ENCODE results near the gene TEX44. TPM values are rescaled to one million over a fixed set of nuclear protein-coding genes. Genes with fewer than 3 reads are reported as not detected.

TEX44 gene
- total RNA-seq, 4 donors from 2014 or later: not detected

- TF ChIP-seq CTCF (IDR thresholded peaks at IDR 0.05; ENCODE audit: low read depth): no peak
Observed at GRCh38 chr2:231612109-231612455, 19.4 kb downstream of the TEX44 start.

- TF ChIP-seq CTCF (IDR thresholded peaks at IDR 0.05; ENCODE audit: low read depth): no peak
Observed at GRCh38 chr2:231612456-231613330, 20.0 kb downstream of the TEX44 start.

- TF ChIP-seq CTCF (IDR thresholded peaks at IDR 0.05; ENCODE audit: low read depth): no peak
Observed at GRCh38 chr2:231613331-231613662, 20.6 kb downstream of the TEX44 start.

GRCh38 chr2:231613663-231614558 lies 21.2 kb downstream of the TEX44 start:
- no peak for TF ChIP-seq CTCF (IDR thresholded peaks at IDR 0.05; ENCODE audit: low read depth)

- TF ChIP-seq CTCF (IDR thresholded peaks at IDR 0.05; ENCODE audit: low read depth): no peak
Observed at GRCh38 chr2:231614559-231615057, 21.9 kb downstream of the TEX44 start.

- no peak for TF ChIP-seq CTCF (IDR thresholded peaks at IDR 0.05; ENCODE audit: low read depth)
Observed at GRCh38 chr2:231615058-231615671, 22.5 kb downstream of the TEX44 start.

- no peak for TF ChIP-seq CTCF (IDR thresholded peaks at IDR 0.05; ENCODE audit: low read depth)
Observed at GRCh38 chr2:231616296-231616695, 23.6 kb downstream of the TEX44 start.
